Neural cell (in vitro differentiated cells): ENCODE data around the gene MCRIP1. TPM values are rescaled to one million over a fixed set of nuclear protein-coding genes. Genes with fewer than 3 reads are reported as not detected.

ENCODE experiments used
- H2AFZ ChIP-seq: fragments of 200-600, 300-800 bp; sonication (generic), shearing (Covaris generic); 2 replicates; pipeline ENCODE4 v1.6.0; 2014; ENCODE audit warnings: low read depth, mild to moderate bottlenecking, antibody characterized with exemption, low read length, moderate library complexity
- H3F3A ChIP-seq: fragments of 200-600 bp; shearing (Covaris generic); 2 replicates; pipeline ENCODE4 v1.6.1; 2016; ENCODE audit warnings: mild to moderate bottlenecking, moderate library complexity, mixed read lengths, antibody characterized with exemption, low read length; ENCODE audit not compliant: insufficient read depth, poor library complexity, severe bottlenecking
- H3K27ac ChIP-seq: fragments of 200-600, 300-800 bp; sonication (generic), shearing (Covaris generic); 2 replicates; pipeline ENCODE4 v1.5.1; 2014; ENCODE audit warnings: mild to moderate bottlenecking, low read length, moderate library complexity
- H3K27me3 ChIP-seq: fragments of 300-800, 200-600 bp; sonication (generic), shearing (Covaris generic); 2 replicates; pipeline ENCODE4 v1.6.0; 2014; ENCODE audit warnings: mild to moderate bottlenecking, low read depth, low read length, moderate library complexity; ENCODE audit not compliant: insufficient read depth
- H3K36me3 ChIP-seq: fragments of 300-800, 200-600 bp; sonication (generic), shearing (Covaris generic); 2 replicates; pipeline ENCODE4 v1.5.1; 2014; ENCODE audit warnings: mild to moderate bottlenecking, antibody characterized with exemption, low read length, moderate library complexity; ENCODE audit not compliant: insufficient read depth
- H3K4me2 ChIP-seq: fragments of 300-800, 200-600 bp; sonication (generic), shearing (Covaris generic); 2 replicates; pipeline ENCODE4 v1.6.0; 2014; ENCODE audit warnings: mild to moderate bottlenecking, low read length
- H3K4me3 ChIP-seq: fragments of 300-800, 200-600 bp; sonication (generic), shearing (Covaris generic); 2 replicates; pipeline ENCODE4 v1.5.1; 2014; ENCODE audit warnings: mild to moderate bottlenecking, low read length, moderate library complexity
- H3K79me2 ChIP-seq: fragments of 200-600 bp; shearing (Covaris generic); replicated peaks from 2 replicates; pipeline ENCODE4 v1.6.0; 2014; ENCODE audit warnings: mild to moderate bottlenecking, low read length, moderate library complexity; ENCODE audit not compliant: insufficient read depth
- H3K9ac ChIP-seq: fragments of 300-800, 200-600 bp; sonication (generic), shearing (Covaris generic); 2 replicates; pipeline ENCODE4 v1.6.1; 2016; ENCODE audit warnings: mild to moderate bottlenecking, low read length, mixed read lengths
- H3K9me2 ChIP-seq: fragments of 200-600 bp; shearing (Covaris generic); 2 replicates; pipeline ENCODE4 v1.6.1; 2016; ENCODE audit warnings: mild to moderate bottlenecking, low read length, mixed read lengths; ENCODE audit not compliant: insufficient read depth
- H3K9me3 ChIP-seq: fragments of 200-600, 300-800 bp; sonication (generic), shearing (Covaris generic); 2 replicates; pipeline ENCODE4 v1.6.1; 2016; ENCODE audit warnings: mild to moderate bottlenecking, mixed run types, low read length, moderate library complexity, mixed read lengths
- H4K20me1 ChIP-seq: fragments of 200-600 bp; shearing (Covaris generic); 2 replicates; pipeline ENCODE4 v1.6.1; 2016; ENCODE audit warnings: mild to moderate bottlenecking, mixed run types; ENCODE audit not compliant: insufficient read depth
- CTCF ChIP-seq: fragments of 450-650 bp; IDR thresholded peaks from 2 replicates; pipeline ENCODE4 v1.5.1; 2014; ENCODE audit warnings: antibody characterized with exemption, mild to moderate bottlenecking, moderate library complexity; ENCODE audit not compliant: poor library complexity, severe bottlenecking
- EP300 ChIP-seq: fragments of 450-650 bp; conservative IDR thresholded peaks from 2 replicates; pipeline ENCODE4 v1.6.1; 2014; ENCODE audit warnings: antibody characterized with exemption, mild to moderate bottlenecking, moderate library complexity; ENCODE audit not compliant: poor library complexity, severe bottlenecking
- EZH2 ChIP-seq: fragments of 200-600, 300-800 bp; shearing (Covaris generic), sonication (generic); IDR thresholded peaks from 2 replicates; pipeline ENCODE4 v1.6.1; 2014; ENCODE audit warnings: antibody characterized with exemption, low read length, borderline replicate concordance, mild to moderate bottlenecking; ENCODE audit not compliant: insufficient read depth, poor library complexity, severe bottlenecking
- MXI1 ChIP-seq: fragments of 450-650 bp; conservative IDR thresholded peaks from 2 replicates; pipeline ENCODE4 v1.6.1; 2014; ENCODE audit warnings: antibody characterized with exemption, mild to moderate bottlenecking; ENCODE audit not compliant: poor library complexity, severe bottlenecking
- POLR2AphosphoS5 ChIP-seq: IDR thresholded peaks from 2 replicates; pipeline ENCODE4 v1.6.1; 2012
- RAD21 ChIP-seq: fragments of 450-650 bp; conservative IDR thresholded peaks from 2 replicates; pipeline ENCODE4 v1.6.1; 2014; ENCODE audit warnings: antibody characterized with exemption, mild to moderate bottlenecking, moderate library complexity
- REST ChIP-seq: IDR thresholded peaks from 2 replicates; pipeline ENCODE4 v1.6.1; 2012; ENCODE audit warnings: borderline replicate concordance
- SMC3 ChIP-seq: fragments of 450-650 bp; conservative IDR thresholded peaks from 2 replicates; pipeline ENCODE4 v1.6.1; 2014; ENCODE audit warnings: antibody characterized with exemption, mild to moderate bottlenecking, moderate library complexity; ENCODE audit not compliant: poor library complexity
- TAF1 ChIP-seq: IDR thresholded peaks from 2 replicates; pipeline ENCODE4 v1.6.1; 2012; ENCODE audit warnings: low read depth
- polyA plus RNA-seq: library from polyadenylated mRNA; depleted of rRNA; stranded (reverse); fragments of >200 nt; gene quantifications from 2 replicates; pipeline ENCODE4 v1.2.3, GENCODE V29; 2014

Gene MCRIP1
- polyA plus RNA-seq, 1 donor from 2014 or later: 524 TPM

- H3K79me2 ChIP-seq: peaks cover 21% of the 10 kb centered on the region
- H2AFZ ChIP-seq: no peak overlapping the region
- H3K27ac ChIP-seq: no peak overlapping the region
- no peaks in the 10 kb centered on the region for H4K20me1 ChIP-seq
- no peak overlapping the region for H3K4me2 ChIP-seq
- no peaks in the 10 kb centered on the region for H3K27me3 ChIP-seq
- no peak overlapping the region for H3K4me3 ChIP-seq
- TF ChIP-seq POLR2AphosphoS5 (no peak), CTCF (no peak), TAF1 (no peak), RAD21 (no peak), EZH2 (no peak), REST (no peak), MXI1 (no peak), SMC3 (no peak), EP300 (no peak)
- no peaks in the 10 kb centered on the region for H3K36me3 ChIP-seq
- no peaks in the 10 kb centered on the region for H3K9me2 ChIP-seq
- H3K9ac ChIP-seq: no peak overlapping the region
- no peaks in the 10 kb centered on the region for H3K9me3 ChIP-seq
- H3F3A ChIP-seq: no peaks in the 10 kb centered on the region
Observed at GRCh38 chr17:81863833-81864768, 31.0 kb upstream of the MCRIP1 start.

- Histone ChIP-seq H3K4me3 (no peak overlapping the region), H3K36me3 (no peaks in the 10 kb centered on the region), H4K20me1 (no peaks in the 10 kb centered on the region), H3K27ac (no peak overlapping the region), H3K9me2 (no peaks in the 10 kb centered on the region), H3F3A (no peaks in the 10 kb centered on the region), H2AFZ (no peak overlapping the region), H3K4me2 (no peak overlapping the region), H3K9me3 (no peaks in the 10 kb centered on the region), H3K79me2 (peaks cover 28% of the 10 kb centered on the region), H3K9ac (no peak overlapping the region), H3K27me3 (no peaks in the 10 kb centered on the region)
- TF ChIP-seq POLR2AphosphoS5: peak; percentile 11
- TF ChIP-seq TAF1: no peak
- no peak for TF ChIP-seq RAD21
- no peak for TF ChIP-seq REST
- TF ChIP-seq CTCF: no peak
Observed at GRCh38 chr17:81863123-81863675, 30.1 kb upstream of the MCRIP1 start.
